GM19395 (cell line): Measurements from ENCODE around the gene PALLD.

Experiments used
- ATAC-seq: cut with Tn5 transposase; IDR thresholded peaks from one replicate; pipeline ENCODE4 v1.9.1; 2021; ENCODE audit warnings: mild to moderate bottlenecking, moderate library complexity; ENCODE audit not compliant: unreplicated experiment

The PALLD gene

GRCh38 chr4:168614281-168615057, 117.6 kb downstream of the PALLD start:
- no peak for ATAC-seq

- no peak for ATAC-seq
Observed at GRCh38 chr4:168615294-168616065, 118.6 kb downstream of the PALLD start.

GRCh38 chr4:168618577-168619265, 121.9 kb downstream of the PALLD start:
- ATAC-seq: no peak

DNA sequence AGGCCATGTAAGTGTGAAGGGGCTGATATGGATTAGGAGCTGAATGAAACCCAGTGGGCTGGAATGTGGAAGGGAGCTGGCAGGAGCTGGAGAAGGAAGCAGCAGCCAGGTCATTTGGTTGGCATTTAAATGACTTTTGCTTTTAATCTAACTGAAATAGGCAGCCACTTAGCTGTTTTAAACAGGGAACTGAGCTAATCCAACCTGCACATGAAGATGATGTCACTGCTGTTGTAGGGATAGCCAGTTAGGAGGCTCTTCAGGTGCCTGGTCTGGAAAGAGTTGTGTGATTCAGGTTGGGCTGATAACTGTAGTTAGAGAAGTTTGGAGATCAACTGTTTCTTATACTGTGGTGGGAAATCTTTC, 122.4 kb downstream of the PALLD start:
- no peak for ATAC-seq

GRCh38 chr4:168621806-168622589, 125.1 kb downstream of the PALLD start:
- no peak for ATAC-seq

DNA sequence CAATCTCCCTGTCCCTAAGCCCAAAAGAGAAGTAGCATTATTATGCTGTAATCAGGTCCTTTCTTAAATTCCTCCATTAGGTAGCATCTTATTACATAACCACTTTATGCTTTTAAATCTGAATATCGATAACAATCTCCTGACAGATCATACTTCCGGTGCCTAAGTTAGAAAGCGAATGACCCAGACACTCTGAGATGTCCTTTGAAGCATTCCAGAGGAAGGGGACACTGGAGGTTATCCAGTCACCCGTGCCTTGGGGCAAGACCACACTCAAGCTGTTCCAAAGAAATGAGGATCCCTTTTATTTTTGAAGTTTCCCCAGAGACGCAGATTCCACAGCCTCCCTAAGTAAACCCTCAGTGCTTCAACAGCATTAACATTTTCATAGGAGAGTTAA, 125.7 kb downstream of the PALLD start:
- no peak for ATAC-seq

DNA sequence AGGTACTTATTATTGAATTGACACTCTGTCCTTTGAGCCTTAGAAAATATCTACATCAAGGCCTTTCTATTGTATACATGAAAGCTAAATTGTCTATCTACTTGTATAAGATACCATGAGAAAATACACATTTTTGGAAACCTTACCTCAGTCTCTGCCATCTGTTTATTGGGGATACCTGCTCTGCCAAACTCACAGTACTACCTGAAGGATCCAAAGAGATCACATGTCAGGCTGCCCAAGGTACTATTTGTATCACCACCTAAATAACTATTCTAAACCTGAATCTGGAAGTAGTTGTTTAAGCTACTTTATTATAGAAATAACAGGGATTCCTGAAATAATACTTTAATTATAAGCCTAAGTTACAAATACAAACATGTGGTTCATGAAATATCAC, 126.2 kb downstream of the PALLD start:
- no peak for ATAC-seq

- ATAC-seq: no peak
Observed at GRCh38 chr4:168623484-168623883, 126.6 kb downstream of the PALLD start.

DNA sequence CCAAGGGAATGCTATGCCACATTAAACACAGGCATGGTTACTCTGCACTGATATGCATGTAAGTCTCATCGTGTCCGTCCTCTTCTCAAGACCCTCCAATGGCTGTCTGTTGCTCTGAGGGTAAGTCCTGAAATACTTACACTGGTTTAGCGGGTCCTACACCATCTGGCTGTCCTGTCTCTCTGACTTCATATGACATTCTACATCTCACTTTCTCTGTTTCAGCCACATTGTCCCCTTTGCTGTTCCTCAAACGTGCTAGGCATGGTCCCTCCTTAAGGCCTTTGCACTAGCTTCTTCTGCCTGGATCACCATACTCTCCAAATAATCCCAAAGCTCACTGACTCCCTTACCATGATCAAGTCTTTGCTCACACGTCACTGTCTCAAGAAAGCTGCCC, 131.4 kb downstream of the PALLD start:
- no peak for ATAC-seq

DNA sequence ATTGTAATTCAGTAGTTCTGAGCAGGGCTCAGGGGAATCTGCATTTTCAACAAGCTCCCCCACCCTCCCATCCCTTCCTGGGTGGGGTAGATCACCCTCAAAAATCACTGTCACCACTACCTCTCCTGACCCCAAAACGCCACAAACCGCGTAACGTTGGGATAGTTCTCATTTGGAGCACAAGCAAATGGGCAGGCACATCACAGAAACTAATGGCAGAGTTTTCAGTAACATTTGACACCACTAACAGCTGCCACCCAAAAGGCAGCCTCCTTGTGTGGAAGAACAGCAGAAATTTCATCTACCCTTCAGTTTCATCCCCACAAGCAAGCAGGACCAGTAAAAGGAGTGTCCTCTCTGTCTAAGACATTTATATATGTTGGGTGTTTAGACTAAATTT, 132.7 kb downstream of the PALLD start:
- ATAC-seq: no peak

DNA sequence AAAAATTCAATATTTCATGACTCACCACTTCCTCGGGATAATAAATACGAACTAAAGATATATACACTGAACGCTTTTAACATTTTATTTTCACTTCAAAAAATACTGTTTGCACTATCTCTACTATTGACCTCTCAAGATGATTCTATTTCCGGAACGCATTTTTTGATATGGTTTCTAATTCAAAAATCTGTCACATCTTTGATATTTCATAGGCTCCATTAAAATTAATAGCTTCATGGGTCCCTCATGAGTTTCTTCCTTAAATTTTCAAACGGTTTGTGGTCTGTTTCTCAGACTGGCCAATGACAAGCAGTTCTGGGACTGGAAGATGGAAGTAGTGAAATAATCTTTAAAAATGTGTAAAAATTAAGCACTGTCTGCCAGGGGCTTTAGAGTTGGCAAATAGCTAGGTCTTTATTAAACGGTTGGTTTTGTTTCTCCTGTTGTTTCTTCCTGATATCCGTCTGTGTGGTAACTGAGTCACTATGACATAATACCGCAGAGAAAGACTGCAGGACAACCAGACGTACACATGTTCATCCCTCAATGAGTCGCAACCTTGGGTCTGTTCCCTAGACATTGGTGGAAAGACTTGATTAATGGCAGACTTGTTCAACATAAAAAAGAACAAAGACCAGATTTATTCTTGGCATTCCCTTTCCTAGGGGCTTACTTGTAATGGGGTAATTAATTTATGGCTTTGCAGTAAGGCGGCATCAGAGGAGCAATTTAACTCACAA, 133.8 kb downstream of the PALLD start:
- no peak for ATAC-seq

DNA sequence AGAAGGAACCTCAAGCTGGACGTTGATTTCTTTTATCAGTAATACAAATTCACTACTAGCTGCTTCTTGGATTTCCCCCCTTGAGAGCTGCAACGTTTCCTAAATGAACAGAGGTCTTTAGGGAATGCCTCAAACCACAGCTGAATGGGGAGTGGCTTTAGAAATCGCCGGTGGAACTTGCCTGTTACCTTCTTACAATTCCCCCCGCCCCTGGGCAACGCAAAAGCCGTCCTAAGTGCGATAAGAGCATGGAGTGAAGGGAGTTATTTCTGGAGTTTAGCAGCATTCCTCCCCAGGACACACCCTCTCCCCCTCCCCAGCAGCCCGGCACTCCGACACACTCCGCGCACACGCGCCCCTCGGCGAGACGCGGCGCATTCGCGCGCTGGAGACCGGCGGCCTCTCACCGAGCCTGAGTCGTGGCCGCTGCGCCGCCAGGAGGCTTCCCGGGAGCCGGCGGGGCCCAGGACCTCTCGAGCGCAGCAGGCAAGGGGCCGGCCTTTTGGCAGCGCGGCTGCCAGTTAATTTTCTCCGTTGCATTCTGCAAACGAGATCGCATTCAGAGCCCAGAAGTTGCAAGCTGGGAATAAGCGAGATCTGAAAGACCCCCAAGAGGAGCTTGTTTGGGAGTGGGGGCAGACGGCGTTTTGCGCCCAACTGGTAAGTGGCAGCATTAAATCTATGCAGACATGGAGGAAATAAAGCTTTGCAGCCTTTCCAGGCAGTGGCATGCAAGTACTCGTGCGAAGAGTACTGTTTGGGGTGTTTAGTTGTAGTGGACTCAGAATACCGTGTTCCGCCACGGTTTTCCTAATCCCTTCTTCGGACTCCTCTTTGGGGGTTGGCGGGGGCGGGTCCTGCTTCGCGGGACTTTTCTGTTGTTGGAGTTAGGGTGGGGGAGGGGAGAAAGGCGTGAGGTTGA, 134.7 kb downstream of the PALLD start:
- ATAC-seq: no peak

- ATAC-seq: no peak
Observed at GRCh38 chr4:168632301-168632725, 135.5 kb downstream of the PALLD start.

DNA sequence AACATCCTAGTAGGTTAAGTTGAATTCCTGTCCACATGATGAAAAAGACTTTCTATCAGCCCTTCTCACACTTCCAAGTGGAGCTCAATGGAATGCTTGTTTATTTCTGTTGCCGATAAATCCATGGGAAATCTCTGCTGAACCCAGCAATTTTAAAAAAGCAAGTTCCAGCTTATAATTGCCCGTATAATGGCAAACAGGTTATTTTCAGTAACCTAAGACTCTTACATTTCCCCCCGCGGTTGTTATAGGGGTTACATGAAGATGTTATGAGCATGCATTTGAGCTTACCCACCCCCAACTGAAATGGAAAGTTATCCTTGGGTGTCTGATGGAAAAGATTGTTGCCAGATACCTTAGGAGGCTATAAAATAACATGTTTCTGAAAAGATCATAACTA, 136.2 kb downstream of the PALLD start:
- no peak for ATAC-seq

- ATAC-seq: no peak
Observed at GRCh38 chr4:168633496-168633895, 136.6 kb downstream of the PALLD start.

GRCh38 chr4:168634276-168634802, 137.5 kb downstream of the PALLD start:
- no peak for ATAC-seq

DNA sequence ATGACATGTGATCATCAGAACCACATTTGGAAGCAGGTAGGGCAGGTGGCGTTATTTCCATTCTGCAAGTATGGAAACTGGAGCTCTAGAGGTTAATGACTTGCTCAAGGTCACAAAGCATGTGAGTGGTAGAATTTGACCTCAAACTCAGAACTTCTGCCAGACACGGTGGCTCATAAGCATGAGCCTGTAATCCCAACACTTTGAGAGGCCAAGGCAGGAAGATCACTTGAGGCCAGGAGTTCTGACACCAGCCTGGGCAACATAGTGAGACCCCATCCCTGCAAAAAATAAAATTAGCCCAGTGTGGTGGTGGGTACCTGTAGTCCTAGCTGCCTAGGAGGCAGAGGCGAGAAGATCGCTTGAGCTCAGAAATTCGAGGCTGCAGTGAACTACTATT, 139.2 kb downstream of the PALLD start:
- ATAC-seq: no peak

GRCh38 chr4:168636506-168637196, 139.8 kb downstream of the PALLD start:
- ATAC-seq: no peak
